PC-3 (cell line): ENCODE data around the gene SYNGR2.
A peak's percentile ranks its signal among the peaks of the same experiment; 100 is the strongest.

Experiments used
- CTCF ChIP-seq: fragments of 300-600 bp; sonication (generic); conservative IDR thresholded peaks from 2 replicates; pipeline ENCODE4 v1.5.1; 2017; ENCODE audit warnings: antibody characterized with exemption, low read depth, mild to moderate bottlenecking, low read length
- EZH2 ChIP-seq: fragments of 300-600 bp; sonication (generic); IDR thresholded peaks from one replicate; pipeline ENCODE4 v1.6.1; 2017; ENCODE audit warnings: antibody characterized with exemption, mild to moderate bottlenecking, low read length; ENCODE audit not compliant: unreplicated experiment
- EZH2phosphoT487 ChIP-seq: fragments of 300-600 bp; sonication (generic); IDR thresholded peaks from 2 replicates; pipeline ENCODE4 v1.6.1; 2018; ENCODE audit warnings: mild to moderate bottlenecking, antibody characterized with exemption, low read length, borderline replicate concordance

GRCh38 chr17:78174346-78174869 is 6.0 kb downstream of the SYNGR2 start:
- TF ChIP-seq CTCF: peak; percentile 54; the same call in 1 of the 2 replicates
- TF ChIP-seq EZH2phosphoT487: no peak
- no peak for TF ChIP-seq EZH2
